ENCODE measurements around the gene HMOX1.

GRCh38 chr22:35383679-35384071 is 2.8 kb downstream of the HMOX1 start:
- TF ChIP-seq CTCF (IDR thresholded peaks at IDR 0.05) (no peak), ATF2 (CRISPR knock-in tag; IDR thresholded peaks at IDR 0.05; ENCODE audit: borderline replicate concordance, low read depth) (no peak), KAT7 (CRISPR knock-in tag; IDR thresholded peaks at IDR 0.05; ENCODE audit: borderline replicate concordance) (no peak), SMAD3 (CRISPR knock-in tag; IDR thresholded peaks at IDR 0.05; ENCODE audit: borderline replicate concordance) (no peak), JUN (CRISPR knock-in tag; IDR thresholded peaks at IDR 0.05) (no peak), ZNF423 (CRISPR knock-in tag; IDR thresholded peaks at IDR 0.05) (no peak), ARID4B (CRISPR knock-in tag; IDR thresholded peaks at IDR 0.05; ENCODE audit: borderline replicate concordance) (no peak), FOXK1 (CRISPR knock-in tag; IDR thresholded peaks at IDR 0.05) (no peak), TP53 (CRISPR knock-in tag; IDR thresholded peaks at IDR 0.05) (no peak), CBFB (CRISPR knock-in tag; IDR thresholded peaks at IDR 0.05; ENCODE audit: low read depth) (no peak), ZNF317 (CRISPR knock-in tag; IDR thresholded peaks at IDR 0.05; ENCODE audit: borderline replicate concordance, low read depth) (no peak), ATF1 (CRISPR knock-in tag; IDR thresholded peaks at IDR 0.05) (no peak), IRF2 (CRISPR knock-in tag; IDR thresholded peaks at IDR 0.05; ENCODE audit: borderline replicate concordance, low read depth) (no peak), ZNF138 (CRISPR knock-in tag; conservative IDR thresholded peaks at IDR 0.05) (no peak)

Measured in WTC11 (cell line).